MM.1S (cell line): ENCODE measurements around the gene HSPB8.

Experiments
- CTCF ChIP-seq: fragments of 300-600 bp; sonication (generic); IDR thresholded peaks from 2 replicates; pipeline ENCODE4 v1.5.1; 2016; ENCODE audit warnings: antibody characterized with exemption, low read length, mixed read lengths
- EZH2 ChIP-seq: fragments of 300-600 bp; sonication (generic); optimal IDR thresholded peaks from 2 replicates; pipeline ENCODE3; 2017; ENCODE audit warnings: low read depth, mild to moderate bottlenecking, antibody characterized with exemption, low read length, mixed read lengths

GRCh38 chr12:119229837-119230236 lies 51.1 kb downstream of the HSPB8 start:
- TF ChIP-seq CTCF (no peak), EZH2 (no peak)
